T-helper 1 cell treated with Interleukin-12 subunit alpha and Interleukin-12 subunit beta and Interleukin-4 antibody, amounts not matched to agents 30 μg/mL and 1 μg/mL, for 36 hours (primary cell): Measurements from ENCODE around the gene PSTK.

Experiments used
- H3K27ac Mint-ChIP-seq: one replicate; pipeline ENCODE4 v1.8.0; 2021; ENCODE audit warnings: mild to moderate bottlenecking, mixed read lengths
- H3K27me3 Mint-ChIP-seq: one replicate; pipeline ENCODE4 v1.8.0; 2021; ENCODE audit warnings: low read depth, mixed read lengths
- H3K36me3 Mint-ChIP-seq: one replicate; pipeline ENCODE4 v1.8.0; 2021; ENCODE audit warnings: low read depth, mixed read lengths
- H3K4me1 Mint-ChIP-seq: one replicate; pipeline ENCODE4 v1.8.0; 2021; ENCODE audit warnings: low read depth, mixed read lengths
- H3K4me3 Mint-ChIP-seq: one replicate; pipeline ENCODE4 v1.8.0; 2021; ENCODE audit warnings: mild to moderate bottlenecking, moderate library complexity, mixed read lengths
- H3K9me3 Mint-ChIP-seq: one replicate; pipeline ENCODE4 v1.8.0; 2021; ENCODE audit warnings: mixed read lengths

PSTK gene, protein sequence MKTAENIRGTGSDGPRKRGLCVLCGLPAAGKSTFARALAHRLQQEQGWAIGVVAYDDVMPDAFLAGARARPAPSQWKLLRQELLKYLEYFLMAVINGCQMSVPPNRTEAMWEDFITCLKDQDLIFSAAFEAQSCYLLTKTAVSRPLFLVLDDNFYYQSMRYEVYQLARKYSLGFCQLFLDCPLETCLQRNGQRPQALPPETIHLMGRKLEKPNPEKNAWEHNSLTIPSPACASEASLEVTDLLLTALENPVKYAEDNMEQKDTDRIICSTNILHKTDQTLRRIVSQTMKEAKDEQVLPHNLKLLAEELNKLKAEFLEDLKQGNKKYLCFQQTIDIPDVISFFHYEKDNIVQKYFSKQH

DNA sequence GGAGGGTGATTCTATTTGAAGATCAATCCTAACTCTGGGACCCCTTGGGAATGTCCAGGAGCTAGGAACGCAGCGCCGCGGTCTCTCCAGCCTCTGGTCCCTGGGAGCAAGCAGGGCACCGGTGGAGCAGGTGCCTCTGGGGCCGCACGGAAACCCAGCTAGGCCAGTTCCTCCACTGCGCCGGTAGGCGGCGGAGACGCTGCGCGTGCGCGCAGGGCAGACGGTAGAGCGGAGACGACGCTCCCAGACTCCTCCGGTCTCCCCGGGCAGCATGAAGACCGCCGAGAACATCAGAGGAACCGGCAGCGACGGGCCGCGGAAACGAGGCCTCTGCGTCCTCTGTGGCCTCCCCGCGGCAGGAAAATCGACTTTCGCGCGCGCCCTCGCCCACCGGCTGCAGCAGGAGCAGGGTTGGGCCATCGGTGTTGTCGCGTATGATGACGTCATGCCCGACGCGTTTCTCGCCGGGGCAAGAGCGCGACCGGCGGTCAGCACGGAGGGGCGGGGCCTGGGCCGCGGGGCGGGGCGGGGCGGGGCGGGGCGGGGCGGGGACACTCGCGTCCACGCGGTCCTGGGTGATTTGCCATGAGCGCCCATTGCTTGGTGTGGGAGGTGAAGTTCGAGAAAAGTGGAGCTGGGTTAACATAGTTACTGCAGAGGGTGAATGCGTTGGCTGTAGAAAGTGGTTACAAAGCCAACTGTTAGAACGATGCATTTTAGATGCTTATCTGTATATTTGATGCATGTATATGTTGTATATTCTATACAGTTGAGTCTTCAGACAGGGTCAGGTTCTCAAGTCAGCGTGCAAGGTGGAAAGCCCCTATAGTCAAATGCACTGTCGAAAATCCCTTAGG lies at the start of gene PSTK:
Gene PSTK, plus strand, starts transcription at position 193 of the 857 bp plus-strand sequence. Its CDS starts 79 bp downstream, at position 272.
- Mint-ChIP-seq H3K36me3 (no peaks in the 10 kb centered on the region), H3K27ac (peak within 1 kb of the TSS; percentile 98), H3K9me3 (no peaks in the 10 kb centered on the region), H3K4me3 (peak within 1 kb of the TSS; percentile 90), H3K27me3 (peaks cover 6% of the 10 kb centered on the region), H3K4me1 (peaks cover 18% of the 10 kb centered on the region)

- Mint-ChIP-seq H3K4me1 (no peaks in the 10 kb centered on the region), H3K27me3 (no peaks in the 10 kb centered on the region), H3K27ac (no peak overlapping the region), H3K4me3 (no peak overlapping the region), H3K9me3 (no peaks in the 10 kb centered on the region), H3K36me3 (peaks cover 10% of the 10 kb centered on the region)
These were observed 48.9 kb upstream of the PSTK start for GRCh38 chr10:122931088-122931906.

- no peak overlapping the region for H3K27ac Mint-ChIP-seq
- H3K4me3 Mint-ChIP-seq, result no peak overlapping the region
- H3K36me3 Mint-ChIP-seq, result peaks cover 34% of the 10 kb centered on the region
- no peaks in the 10 kb centered on the region for H3K27me3 Mint-ChIP-seq
- H3K4me1 Mint-ChIP-seq, result no peaks in the 10 kb centered on the region
- no peaks in the 10 kb centered on the region for H3K9me3 Mint-ChIP-seq
These were observed 40.9 kb upstream of the PSTK start for GRCh38 chr10:122939133-122939855.

GRCh38 chr10:122939856-122940543 lies 40.2 kb upstream of the PSTK start:
- Mint-ChIP-seq H3K9me3 (no peaks in the 10 kb centered on the region), H3K4me3 (no peak overlapping the region), H3K27ac (no peak overlapping the region), H3K27me3 (no peaks in the 10 kb centered on the region), H3K36me3 (peaks cover 34% of the 10 kb centered on the region), H3K4me1 (no peaks in the 10 kb centered on the region)

- peaks cover 37% of the 10 kb centered on the region for H3K36me3 Mint-ChIP-seq
These were observed 30.9 kb upstream of the PSTK start for GRCh38 chr10:122949296-122949695.

GRCh38 chr10:122953902-122954730 lies 26.1 kb upstream of the PSTK start, which contains the start of gene C10orf88:
Gene C10orf88 (minus strand): TSS chr10:122954227. CDS start chr10:122954178, 49 bp downstream.
- H3K4me3 Mint-ChIP-seq, result peak within 1 kb of the TSS; percentile 84
- peaks cover 13% of the 10 kb centered on the region for H3K36me3 Mint-ChIP-seq
- peaks cover 21% of the 10 kb centered on the region for H3K4me1 Mint-ChIP-seq
- no peaks in the 10 kb centered on the region for H3K9me3 Mint-ChIP-seq
- peaks cover 9% of the 10 kb centered on the region for H3K27me3 Mint-ChIP-seq
- peak within 1 kb of the TSS; percentile 84 for H3K27ac Mint-ChIP-seq

More at GRCh38 chr10:122949296-122949695, 30.9 kb upstream of the PSTK start:
- Mint-ChIP-seq H3K4me3 (no peak overlapping the region), H3K9me3 (no peaks in the 10 kb centered on the region), H3K27ac (no peak overlapping the region), H3K27me3 (no peaks in the 10 kb centered on the region), H3K4me1 (peaks cover 20% of the 10 kb centered on the region)

DNA sequence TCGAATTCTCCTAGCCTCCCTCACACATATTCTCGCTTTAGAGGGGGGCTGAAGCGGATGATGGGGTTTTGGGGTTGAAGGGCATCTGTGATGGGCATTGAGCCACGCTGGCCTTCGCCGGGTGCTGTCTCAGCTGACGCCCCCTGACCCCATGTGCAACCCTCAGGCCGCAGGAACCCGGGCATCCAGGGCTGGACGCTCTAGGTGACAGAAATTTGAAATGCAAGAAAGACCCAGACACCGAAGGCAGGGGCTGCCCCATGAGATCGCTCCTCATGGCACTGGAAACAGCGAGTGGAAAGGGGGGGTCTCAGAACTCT lies 25.5 kb upstream of the PSTK start:
- peaks cover 13% of the 10 kb centered on the region for H3K36me3 Mint-ChIP-seq
- peak overlapping the region; percentile 84 for H3K4me3 Mint-ChIP-seq
- H3K9me3 Mint-ChIP-seq, result no peaks in the 10 kb centered on the region
- H3K27ac Mint-ChIP-seq, result no peak overlapping the region
- peaks cover 21% of the 10 kb centered on the region for H3K4me1 Mint-ChIP-seq
- peaks cover 9% of the 10 kb centered on the region for H3K27me3 Mint-ChIP-seq

- Mint-ChIP-seq H3K4me3 (no peak overlapping the region), H3K27ac (no peak overlapping the region), H3K36me3 (peaks cover 11% of the 10 kb centered on the region), H3K4me1 (peaks cover 20% of the 10 kb centered on the region), H3K9me3 (no peaks in the 10 kb centered on the region), H3K27me3 (peaks cover 9% of the 10 kb centered on the region)
These were observed 24.3 kb upstream of the PSTK start for GRCh38 chr10:122955892-122956291.

DNA sequence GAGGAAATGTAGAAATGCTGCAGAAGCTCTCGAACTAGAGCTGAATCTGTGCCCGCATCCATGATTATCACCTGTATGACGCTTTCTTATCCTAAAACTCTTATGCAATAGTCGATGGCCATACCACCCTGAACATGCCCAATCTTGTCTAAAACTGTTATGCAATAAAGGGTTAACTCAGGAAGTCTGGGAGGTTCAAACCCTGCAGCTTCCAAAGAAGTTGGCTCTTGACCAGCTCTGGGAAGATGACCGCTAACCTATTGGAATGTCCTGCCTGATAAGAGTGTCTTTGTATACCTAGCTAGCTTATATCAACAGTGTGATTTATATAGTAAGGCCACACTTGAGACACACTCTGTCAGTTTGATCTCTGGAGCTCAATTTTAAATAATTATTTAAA lies 22.7 kb upstream of the PSTK start:
- no peak overlapping the region for H3K27ac Mint-ChIP-seq
- peaks cover 15% of the 10 kb centered on the region for H3K4me1 Mint-ChIP-seq
- H3K9me3 Mint-ChIP-seq, result no peaks in the 10 kb centered on the region
- peaks cover 9% of the 10 kb centered on the region for H3K27me3 Mint-ChIP-seq
- H3K4me3 Mint-ChIP-seq, result no peak overlapping the region
- H3K36me3 Mint-ChIP-seq, result peaks cover 9% of the 10 kb centered on the region

DNA sequence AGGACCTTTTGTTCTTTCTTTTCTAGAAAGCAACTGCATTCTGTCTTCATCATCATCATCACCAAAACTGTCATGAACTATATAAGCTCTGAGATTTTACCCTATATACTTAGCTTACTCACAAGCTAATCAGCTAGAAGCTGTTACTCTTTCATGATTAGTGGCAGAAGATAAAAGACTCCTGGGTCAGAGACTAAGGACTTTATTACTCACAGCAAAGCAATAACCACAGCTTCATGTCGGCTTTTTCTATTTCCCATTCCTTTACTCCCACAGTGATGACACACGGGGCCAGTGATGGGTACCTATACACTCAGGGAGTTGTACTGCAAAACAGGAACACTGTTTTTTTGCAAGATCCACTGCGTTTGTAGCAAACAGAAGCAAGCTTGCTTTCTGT lies 17.8 kb upstream of the PSTK start:
- H3K36me3 Mint-ChIP-seq, result no peaks in the 10 kb centered on the region
- H3K4me3 Mint-ChIP-seq, result no peak overlapping the region
- H3K4me1 Mint-ChIP-seq, result no peaks in the 10 kb centered on the region
- H3K9me3 Mint-ChIP-seq, result peaks cover 18% of the 10 kb centered on the region
- H3K27me3 Mint-ChIP-seq, result peaks cover 5% of the 10 kb centered on the region
- H3K27ac Mint-ChIP-seq, result no peak overlapping the region

DNA sequence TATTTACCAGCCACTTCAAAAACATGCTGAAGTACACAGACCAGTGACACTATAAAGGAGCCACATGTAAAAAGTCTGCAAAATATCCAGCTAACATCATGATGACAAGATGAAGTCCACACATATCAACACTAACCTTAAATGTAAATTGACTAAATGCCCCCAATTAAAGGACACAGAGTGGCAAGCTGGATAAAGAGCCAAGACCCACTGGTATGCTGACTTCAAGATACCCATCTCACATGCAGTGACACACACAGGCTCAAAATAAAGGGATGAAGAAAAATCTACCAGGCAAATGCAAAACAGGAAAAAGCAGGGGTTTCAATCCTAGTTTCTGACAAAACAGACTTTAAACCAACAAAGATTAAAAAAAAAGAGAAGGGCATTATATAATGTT lies 13.3 kb upstream of the PSTK start:
- H3K4me1 Mint-ChIP-seq, result no peaks in the 10 kb centered on the region
- peaks cover 13% of the 10 kb centered on the region for H3K27me3 Mint-ChIP-seq

GRCh38 chr10:122968698-122969097 lies 11.5 kb upstream of the PSTK start:
- Mint-ChIP-seq H3K27ac (no peak overlapping the region), H3K4me3 (no peak overlapping the region), H3K27me3 (peaks cover 17% of the 10 kb centered on the region), H3K4me1 (no peaks in the 10 kb centered on the region), H3K36me3 (no peaks in the 10 kb centered on the region), H3K9me3 (peaks cover 30% of the 10 kb centered on the region)

More for the DNA sequence above, 13.3 kb upstream of the PSTK start:
- no peak overlapping the region for H3K27ac Mint-ChIP-seq
- H3K4me3 Mint-ChIP-seq, result no peak overlapping the region
- H3K9me3 Mint-ChIP-seq, result peaks cover 30% of the 10 kb centered on the region
- no peaks in the 10 kb centered on the region for H3K36me3 Mint-ChIP-seq

- Mint-ChIP-seq H3K36me3 (no peaks in the 10 kb centered on the region), H3K4me1 (no peaks in the 10 kb centered on the region), H3K27me3 (peaks cover 20% of the 10 kb centered on the region), H3K9me3 (peaks cover under 1% of the 10 kb centered on the region), H3K27ac (no peak overlapping the region), H3K4me3 (no peak overlapping the region)
These were observed 6.2 kb upstream of the PSTK start for GRCh38 chr10:122974023-122974422.
